ENCODE data around the gene NCBP3.
"Not testable (repeated sequence)": the region's sequence is repeated elsewhere in the genome, so short reads cannot be mapped to it uniquely, and the experiment has no call there.

DNA sequence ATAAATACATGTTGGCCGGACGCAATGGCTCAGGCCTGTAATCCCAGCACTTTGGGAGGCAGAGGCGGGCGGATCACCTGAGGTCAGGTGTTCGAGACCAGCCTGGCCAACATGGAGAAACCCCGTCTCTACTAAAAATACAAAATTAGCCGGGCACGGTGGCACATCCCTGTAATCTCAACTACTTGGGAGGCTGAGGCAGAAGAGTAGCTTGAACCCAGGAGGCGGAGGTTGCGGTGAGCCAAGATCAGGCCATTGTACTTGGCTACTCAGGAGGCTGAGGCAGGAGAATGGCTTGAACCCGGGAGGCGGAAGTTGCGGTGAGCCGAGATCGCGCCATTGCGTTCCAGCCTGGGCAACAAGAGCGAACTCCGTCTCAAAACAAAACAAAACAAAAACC, 1.5 kb downstream of the NCBP3 start:
- TF ChIP-seq ZNF416 (tag by site-specific recombination; IDR thresholded peaks at IDR 0.05); ZFP3 (tag by site-specific recombination; IDR thresholded peaks at IDR 0.05; ENCODE audit: low read depth); CTCF (tag by site-specific recombination; IDR thresholded peaks at IDR 0.05); KLF1 (tag by site-specific recombination; IDR thresholded peaks at IDR 0.05); KLF10 (tag by site-specific recombination; IDR thresholded peaks at IDR 0.05); ZNF398 (tag by site-specific recombination; IDR thresholded peaks at IDR 0.05); YY1 (tag by site-specific recombination; IDR thresholded peaks at IDR 0.05); ZNF514 (tag by site-specific recombination; IDR thresholded peaks at IDR 0.05); ZNF561 (tag by site-specific recombination; IDR thresholded peaks at IDR 0.05; ENCODE audit: borderline replicate concordance); ZNF521 (tag by site-specific recombination; IDR thresholded peaks at IDR 0.05); ZFP41 (tag by site-specific recombination; IDR thresholded peaks at IDR 0.05; ENCODE audit: borderline replicate concordance); SP7 (tag by site-specific recombination; IDR thresholded peaks at IDR 0.05); PRDM1 (tag by site-specific recombination; IDR thresholded peaks at IDR 0.05): not testable (repeated sequence)
- TF ChIP-seq, protein P1, sequence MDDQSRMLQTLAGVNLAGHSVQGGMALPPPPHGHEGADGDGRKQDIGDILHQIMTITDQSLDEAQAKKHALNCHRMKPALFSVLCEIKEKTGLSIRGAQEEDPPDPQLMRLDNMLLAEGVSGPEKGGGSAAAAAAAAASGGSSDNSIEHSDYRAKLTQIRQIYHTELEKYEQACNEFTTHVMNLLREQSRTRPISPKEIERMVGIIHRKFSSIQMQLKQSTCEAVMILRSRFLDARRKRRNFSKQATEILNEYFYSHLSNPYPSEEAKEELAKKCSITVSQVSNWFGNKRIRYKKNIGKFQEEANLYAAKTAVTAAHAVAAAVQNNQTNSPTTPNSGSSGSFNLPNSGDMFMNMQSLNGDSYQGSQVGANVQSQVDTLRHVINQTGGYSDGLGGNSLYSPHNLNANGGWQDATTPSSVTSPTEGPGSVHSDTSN (CRISPR knock-in tag; IDR thresholded peaks at IDR 0.05): not testable (repeated sequence)

Measured in HEK293 (cell line).